H4 (cell line): ENCODE results near the gene ADAMTSL2. TPM values are rescaled to one million over a fixed set of nuclear protein-coding genes. Genes with fewer than 3 reads are reported as not detected.
"Not testable (repeated sequence)": the region's sequence is repeated elsewhere in the genome, so short reads cannot be mapped to it uniquely, and the experiment has no call there.

Source experiments
- DNase-seq: peaks from one replicate; pipeline ENCODE4 v3.0.0-alpha.2; 2015; ENCODE audit warnings: low spot score
- total RNA-seq: library from RNA; depleted of rRNA; stranded (reverse); fragments of >200 nt; shearing (Covaris generic); gene quantifications from 2 replicates; pipeline ENCODE4 v1.2.3, GENCODE V29; 2014

Gene ADAMTSL2
- total RNA-seq, 1 experiment from 2014 or later = not detected

- peak; percentile 71 for DNase-seq
Observed at GRCh38 chr9:133558191-133559126, 24.0 kb downstream of the ADAMTSL2 start.

GRCh38 chr9:133560311-133560710 is 25.8 kb downstream of the ADAMTSL2 start:
- no peak for DNase-seq

- no peak for DNase-seq
Observed at GRCh38 chr9:133560944-133561343, 26.4 kb downstream of the ADAMTSL2 start.

- no peak for DNase-seq
Observed at GRCh38 chr9:133561976-133562554, 27.6 kb downstream of the ADAMTSL2 start.

GRCh38 chr9:133562611-133563290 is 28.2 kb downstream of the ADAMTSL2 start:
- no peak for DNase-seq

GRCh38 chr9:133563291-133563796 is 28.8 kb downstream of the ADAMTSL2 start:
- no peak for DNase-seq

- DNase-seq = not testable (repeated sequence)
Observed at GRCh38 chr9:133563814-133564213, 29.3 kb downstream of the ADAMTSL2 start.

GRCh38 chr9:133564451-133565116 is 30.1 kb downstream of the ADAMTSL2 start:
- DNase-seq = no peak

GRCh38 chr9:133566382-133566781 is 31.9 kb downstream of the ADAMTSL2 start:
- no peak for DNase-seq

- DNase-seq = no peak
Observed at GRCh38 chr9:133566817-133567216, 32.3 kb downstream of the ADAMTSL2 start.

GRCh38 chr9:133568186-133568585 is 33.7 kb downstream of the ADAMTSL2 start:
- DNase-seq = no peak

GRCh38 chr9:133569121-133569785 is 34.7 kb downstream of the ADAMTSL2 start:
- no peak for DNase-seq

GRCh38 chr9:133569891-133570690 is 35.6 kb downstream of the ADAMTSL2 start:
- no peak for DNase-seq

- no peak for DNase-seq
Observed at GRCh38 chr9:133570691-133571080, 36.2 kb downstream of the ADAMTSL2 start.

- DNase-seq = no peak
Observed at GRCh38 chr9:133571391-133571890, 36.9 kb downstream of the ADAMTSL2 start.

- DNase-seq = no peak
Observed at GRCh38 chr9:133571896-133572595, 37.5 kb downstream of the ADAMTSL2 start.

GRCh38 chr9:133572821-133573361 is 38.4 kb downstream of the ADAMTSL2 start:
- DNase-seq = no peak

- DNase-seq = no peak
Observed at GRCh38 chr9:133573791-133574515, 39.4 kb downstream of the ADAMTSL2 start.

- no peak for DNase-seq
Observed at GRCh38 chr9:133574771-133575170, 40.3 kb downstream of the ADAMTSL2 start.
